K562 (cell line): ENCODE data around the gene CD36. TPM values are rescaled to one million over a fixed set of nuclear protein-coding genes. Genes with fewer than 3 reads are reported as not detected.

Experiments used
- ATAC-seq: fragments of 200-7000 bp; cut with Tn5 transposase; 3 replicates; pipeline ENCODE4 v1.9.1; 2020; ENCODE audit warnings: moderate library complexity
- BruUV-seq: library from RNA; stranded (reverse); fragments of 400-500 nt; replicated peaks from 2 replicates; lab custom pipeline; 2021; lab: Mats Ljungman, UMichigan
- CTCF ChIA-PET: fragments of 300-600 bp; formaldehyde crosslinking; extraction: SDS; loops from one replicate; lab custom pipeline; 2021; ENCODE audit warnings: low intra/inter-chr PET ratio; lab: Yijun Ruan, JAX
- POLR2A ChIA-PET: fragments of 300-600, 350-650 bp; sonication (Branson Sonifier 250); formaldehyde crosslinking; extraction: SDS; loops from one replicate; lab custom pipeline; 2021; ENCODE audit warnings: antibody characterized with exemption, inconsistent platforms; lab: Yijun Ruan, JAX
- DNase-seq, 4 experiments: peaks; one replicate each; pipeline versions ENCODE4 v3.0.0 to v3.0.0-alpha.2; 2011 to 2018; ENCODE audit warnings: low spot score in 3 of 4, mixed read lengths in 3 of 4; ENCODE audit errors: extremely low read depth in 1 of 4
- FAIRE-seq: peaks from 2 replicates; lab custom pipeline; 2011; peaks lifted over from hg19 to GRCh38; lab: Jason Lieb, UNC
- H2AFZ ChIP-seq: 2 replicates; pipeline ENCODE4 v1.6.0; 2011; ENCODE audit warnings: low read depth, low read length, control low read depth, inconsistent platforms
- H3K27ac ChIP-seq: fragments of 200-600 bp; 3 replicates; pipeline ENCODE4 v1.8.0; 2011; ENCODE audit warnings: low read depth, mild to moderate bottlenecking, control low read depth, inconsistent platforms, low read length, moderate library complexity, mixed read lengths; ENCODE audit errors: extremely low read depth
- H3K27me3 ChIP-seq, 2 experiments: fragments of 300-600 bp in 1 of 2; 2 replicates in 1 of 2; 3 replicates in 1 of 2; pipeline versions ENCODE4 v1.6.0 to v1.8.0; 2011; ENCODE audit warnings: inconsistent platforms in 2 of 2, low read length in 2 of 2, mild to moderate bottlenecking in 1 of 2, mixed read lengths in 1 of 2, moderate library complexity in 1 of 2; ENCODE audit not compliant: control insufficient read depth in 2 of 2, insufficient read depth in 2 of 2
- H3K36me3 ChIP-seq: fragments of 300-600 bp; 3 replicates; pipeline ENCODE4 v1.8.0; 2011; ENCODE audit warnings: mild to moderate bottlenecking, low read length, inconsistent platforms; ENCODE audit not compliant: control insufficient read depth, insufficient read depth
- H3K4me1 ChIP-seq, 2 experiments: fragments of 200-600 bp in 1 of 2; replicated peaks in 1 of 2; 2 replicates in 1 of 2; 3 replicates in 1 of 2; pipeline versions ENCODE4 v1.5.1 to v1.8.0; 2011; ENCODE audit warnings: inconsistent platforms in 2 of 2, low read length in 2 of 2, mild to moderate bottlenecking in 1 of 2, mixed read lengths in 1 of 2, moderate library complexity in 1 of 2; ENCODE audit not compliant: control insufficient read depth in 2 of 2, insufficient read depth in 2 of 2
- H3K4me2 ChIP-seq: 2 replicates; pipeline ENCODE4 v1.6.1; 2011; ENCODE audit warnings: low read length, control low read depth, inconsistent platforms, mixed read lengths; ENCODE audit not compliant: insufficient read depth
- H3K4me3 ChIP-seq: fragments of 200-600 bp; sonication (generic), shearing (Covaris generic); 2 replicates; pipeline ENCODE4 v1.5.1; 2016; ENCODE audit warnings: control low read depth, inconsistent platforms
- H3K79me2 ChIP-seq: fragments of 200-600 bp; 3 replicates; pipeline ENCODE4 v1.8.0; 2011; ENCODE audit warnings: low read length, inconsistent platforms; ENCODE audit not compliant: control insufficient read depth, insufficient read depth
- H3K9ac ChIP-seq, 2 experiments: 2 replicates each; pipeline versions ENCODE4 v1.6.0 to v1.6.1; 2011; ENCODE audit warnings: low read depth in 2 of 2, low read length in 2 of 2, control low read depth in 1 of 2, inconsistent platforms in 1 of 2, mild to moderate bottlenecking in 1 of 2, mixed read lengths in 1 of 2; ENCODE audit not compliant: insufficient read depth in 1 of 2
- H3K9me1 ChIP-seq: one replicate; pipeline ENCODE4 v1.6.0; 2011; ENCODE audit warnings: inconsistent platforms, mild to moderate bottlenecking, low read length, moderate library complexity; ENCODE audit not compliant: control insufficient read depth, insufficient read depth
- H3K9me3 ChIP-seq: replicated peaks from 2 replicates; pipeline ENCODE4 v1.5.1; 2011; ENCODE audit warnings: low read depth, low read length, inconsistent platforms; ENCODE audit not compliant: control insufficient read depth, insufficient read depth
- H4K20me1 ChIP-seq: replicated peaks from 2 replicates; pipeline ENCODE4 v1.6.1; 2011; ENCODE audit warnings: low read length, inconsistent platforms, mixed read lengths; ENCODE audit not compliant: control insufficient read depth, insufficient read depth
- GATA2 ChIP-seq: sonication (generic); formaldehyde crosslinking; IDR thresholded peaks from 2 replicates; pipeline ENCODE4 v1.4.0; 2020; ENCODE audit warnings: mild to moderate bottlenecking, missing genetic modification reagents
- HDAC2 ChIP-seq: fragments of 450-650 bp; IDR thresholded peaks from 2 replicates; pipeline ENCODE4 v1.6.1; 2016; ENCODE audit warnings: mild to moderate bottlenecking
- IFI16 ChIP-seq: fragments of 250-450 bp; sonication (Bioruptor Pico); IDR thresholded peaks from 2 replicates; pipeline ENCODE4 v2.1.2; 2022; ENCODE audit warnings: mild to moderate bottlenecking, inconsistent platforms
- LCOR ChIP-seq: sonication (generic); formaldehyde crosslinking; IDR thresholded peaks from 2 replicates; pipeline ENCODE4 v1.8.0; 2022; ENCODE audit warnings: mild to moderate bottlenecking, missing genetic modification reagents
- PHF21A ChIP-seq: fragments of 450-650 bp; IDR thresholded peaks from 2 replicates; pipeline ENCODE4 v1.6.1; 2017; ENCODE audit warnings: low read depth, borderline replicate concordance
- RBBP5 ChIP-seq: fragments of 200-600 bp; sonication (generic); IDR thresholded peaks from 2 replicates; pipeline ENCODE4 v1.6.1; 2012; ENCODE audit warnings: borderline replicate concordance, mild to moderate bottlenecking, low read length, control low read depth, inconsistent platforms; ENCODE audit not compliant: insufficient read depth, poor library complexity, severe bottlenecking
- YBX1 ChIP-seq: fragments of 450-650 bp; IDR thresholded peaks from 2 replicates; pipeline ENCODE4 v1.7.1; 2016; ENCODE audit warnings: mild to moderate bottlenecking
- ZBTB1 ChIP-seq: sonication (generic); formaldehyde crosslinking; IDR thresholded peaks from 2 replicates; pipeline ENCODE4 v1.8.1; 2023; ENCODE audit warnings: missing genetic modification reagents, low read depth, mild to moderate bottlenecking, borderline replicate concordance
- ZBTB49 ChIP-seq: sonication (generic); formaldehyde crosslinking; IDR thresholded peaks from 2 replicates; pipeline ENCODE4 v1.8.0; 2022; ENCODE audit warnings: missing genetic modification reagents, mild to moderate bottlenecking, borderline replicate concordance
- ZNF655 ChIP-seq: fragments of 250-450 bp; sonication (Bioruptor Pico); IDR thresholded peaks from 2 replicates; pipeline ENCODE4 v1.5.0; 2021
- WGBS: fragments of 100-300 bp; shearing (Covaris generic); methylation state at CpG from one replicate; pipeline ENCODE4 v1.1.6; 2016; ENCODE audit warnings: low coverage, mixed read lengths; ENCODE audit not compliant: insufficient coverage; ENCODE audit errors: missing lambda C conversion rate; 5-methylcytosine and 5-hydroxymethylcytosine counted together
- in situ Hi-C: fragments of 300-500 bp; cut with MboI; formaldehyde crosslinking; loops from 4 replicates; pipeline ENCODE4 v1.15.0; 2018; ENCODE audit warnings: inconsistent platforms, mixed read lengths
- intact Hi-C: fragments of 100-400 bp; cut with micrococcal nuclease; formaldehyde crosslinking; loops from 2 replicates; pipeline ENCODE4 v1.14.2; 2022
- polyA plus RNA-seq, 8 experiments: library from polyadenylated mRNA; depleted of rRNA in 4 of 8; stranded (reverse) in 5 of 8; unstranded in 3 of 8; fragments of >200 nt; fragmentation: Nextera tagmentation in 2 of 8; fragmentation: Illumina TruSeq in 1 of 8; extraction: Ambion mirVana in 2 of 8; extraction: Trizol in 1 of 8; gene quantifications; 2 replicates each; pipeline versions ENCODE4 v1.2.1 to v1.2.3, GENCODE V29; 2011 to 2014; ENCODE audit warnings: inconsistent platforms in 1 of 8, missing spikeins in 1 of 8
- total RNA-seq, 7 experiments: library from RNA; depleted of rRNA in 6 of 7; stranded (reverse); fragments of >200 nt in 6 of 7; fragmentation: Illumina TruSeq in 2 of 7; extraction: Trizol in 2 of 7; gene quantifications; 2 replicates each; pipeline versions ENCODE4 v1.2.1 to v1.2.3, GENCODE V29; 2011 to 2021; ENCODE audit warnings: low replicate concordance in 1 of 7

Gene CD36
- total and polyA plus RNA-seq, 9 of the 15 experiments (the other 6 are each of a cell fraction or from before 2014, with no cell fraction given), result 0.09 to 4.0 (median 0.42) TPM

GRCh38 chr7:80604436-80604835, 34.0 kb upstream of the CD36 start:
- ChIA-PET POLR2A (no interaction called here), CTCF (no interaction called here)
- no TSS peak for BruUV-seq
- FAIRE-seq (no peak), DNase-seq (no peak), ATAC-seq (no peak)
- intact Hi-C loops, result no loop called here
- Histone ChIP-seq H3K79me2 (no peaks in the 10 kb centered on the region), H3K4me1 (no peaks in the 10 kb centered on the region), H3K9me1 (no peaks in the 10 kb centered on the region), H3K27me3 (no peaks in the 10 kb centered on the region), H3K27ac (no peak overlapping the region), H3K9ac (no peak overlapping the region), H2AFZ (no peak overlapping the region), H3K36me3 (no peaks in the 10 kb centered on the region), H3K4me3 (no peak overlapping the region), H4K20me1 (no peaks in the 10 kb centered on the region), H3K9me3 (no peaks in the 10 kb centered on the region), H3K4me2 (no peak overlapping the region)
- in situ Hi-C loops, result no loop called here
- WGBS, result 0% methylated on average over 2 of the region's 2 CpGs
- TF ChIP-seq HDAC2 (no peak), RBBP5 (no peak), LCOR (CRISPR knock-in tag) (no peak), IFI16 (CRISPR knock-in tag) (no peak), ZNF655 (CRISPR knock-in tag) (no peak), PHF21A (no peak), YBX1 (no peak), ZBTB1 (CRISPR knock-in tag) (no peak), ZBTB49 (CRISPR knock-in tag) (no peak), GATA2 (CRISPR knock-in tag) (no peak)
